Mesothelial cell of epicardium (in vitro differentiated cells): ENCODE measurements around the gene EEF1A2. TPM values are rescaled to one million over a fixed set of nuclear protein-coding genes. Genes with fewer than 3 reads are reported as not detected.

Source experiments
- DNase-seq, 2 experiments: peaks; one replicate each; pipeline ENCODE4 v3.0.0; 2021; ENCODE audit warnings: low spot score in 2 of 2; ENCODE audit not compliant: unreplicated experiment in 2 of 2
- H3K27ac Mint-ChIP-seq: 2 replicates; pipeline ENCODE4 v1.8.0; 2021; ENCODE audit warnings: mixed read lengths
- H3K27me3 Mint-ChIP-seq: 2 replicates; pipeline ENCODE4 v1.8.0; 2021; ENCODE audit warnings: low read depth, mixed read lengths
- H3K36me3 Mint-ChIP-seq: 2 replicates; pipeline ENCODE4 v1.8.0; 2021; ENCODE audit warnings: mixed read lengths
- H3K4me1 Mint-ChIP-seq: 2 replicates; pipeline ENCODE4 v1.8.0; 2021; ENCODE audit warnings: mixed read lengths
- H3K4me3 Mint-ChIP-seq: 2 replicates; pipeline ENCODE4 v1.8.0; 2021; ENCODE audit warnings: mild to moderate bottlenecking, moderate library complexity, mixed read lengths
- H3K9me3 Mint-ChIP-seq: 2 replicates; pipeline ENCODE4 v1.8.0; 2021; ENCODE audit warnings: mixed read lengths
- total RNA-seq: library from RNA; stranded (reverse); gene quantifications from 3 replicates; pipeline ENCODE4 v1.2.1, GENCODE V29; 2021
- TF ChIP-seq, protein P1 (sequence below): fragments of 200-600 bp; sonication (generic); IDR thresholded peaks from one replicate; pipeline ENCODE4 v1.5.0; 2021; ENCODE audit warnings: antibody characterized with exemption; ENCODE audit not compliant: unreplicated experiment

The EEF1A2 gene
- total RNA-seq, 1 donor from 2014 or later: 14.6 TPM

DNA sequence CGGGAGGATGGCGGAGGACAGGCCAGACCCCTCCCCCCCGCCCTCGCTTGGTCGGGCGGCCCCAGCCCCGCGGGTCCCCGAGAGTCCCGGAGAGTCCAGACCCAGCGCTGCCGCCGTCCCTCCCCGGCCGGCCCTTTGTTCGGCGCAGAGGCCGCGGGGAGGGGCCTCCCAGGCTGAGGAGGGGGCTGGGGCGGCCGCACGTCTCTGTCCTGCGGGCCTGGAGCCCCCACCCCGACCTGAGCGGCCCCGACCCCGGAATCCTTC lies 27.2 kb downstream of the EEF1A2 start:
- no peak overlapping the region for H3K4me3 Mint-ChIP-seq
- no peak for DNase-seq

DNA sequence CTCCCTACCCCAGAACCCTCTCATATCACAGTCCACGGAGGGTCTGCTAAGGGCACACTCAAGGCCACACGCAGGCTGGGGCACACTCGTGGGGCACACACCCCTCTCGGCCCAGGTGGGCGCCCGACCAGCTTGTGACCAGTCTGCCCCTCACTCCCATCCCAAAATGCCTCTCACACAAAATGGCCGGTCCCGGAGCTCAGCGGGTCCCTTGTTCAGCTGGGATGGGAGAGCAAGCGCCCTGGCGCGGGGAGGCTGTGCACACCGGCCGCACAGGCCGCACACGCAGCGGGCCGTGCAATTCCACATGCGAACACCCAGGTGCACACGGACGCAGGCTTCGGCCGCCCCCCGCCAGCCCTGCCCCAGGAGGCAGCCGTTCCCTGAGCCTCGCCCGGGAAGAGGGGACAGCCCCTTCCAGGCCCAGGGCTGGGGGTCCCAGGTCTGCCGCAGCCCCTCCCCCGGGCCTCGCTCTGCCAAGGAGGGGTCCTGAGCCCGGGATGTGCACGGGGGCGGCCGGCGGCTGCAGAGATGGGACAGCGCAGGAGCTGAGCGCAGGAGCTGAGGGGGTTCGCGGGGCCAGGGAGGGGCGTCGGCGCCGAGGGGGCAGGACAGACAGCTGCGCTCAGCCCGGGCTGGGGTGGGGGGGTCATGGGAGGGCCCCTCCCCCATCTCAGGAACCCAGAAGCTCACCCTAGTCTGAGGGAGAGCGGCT lies 27.7 kb downstream of the EEF1A2 start:
- TF ChIP-seq, protein P1, sequence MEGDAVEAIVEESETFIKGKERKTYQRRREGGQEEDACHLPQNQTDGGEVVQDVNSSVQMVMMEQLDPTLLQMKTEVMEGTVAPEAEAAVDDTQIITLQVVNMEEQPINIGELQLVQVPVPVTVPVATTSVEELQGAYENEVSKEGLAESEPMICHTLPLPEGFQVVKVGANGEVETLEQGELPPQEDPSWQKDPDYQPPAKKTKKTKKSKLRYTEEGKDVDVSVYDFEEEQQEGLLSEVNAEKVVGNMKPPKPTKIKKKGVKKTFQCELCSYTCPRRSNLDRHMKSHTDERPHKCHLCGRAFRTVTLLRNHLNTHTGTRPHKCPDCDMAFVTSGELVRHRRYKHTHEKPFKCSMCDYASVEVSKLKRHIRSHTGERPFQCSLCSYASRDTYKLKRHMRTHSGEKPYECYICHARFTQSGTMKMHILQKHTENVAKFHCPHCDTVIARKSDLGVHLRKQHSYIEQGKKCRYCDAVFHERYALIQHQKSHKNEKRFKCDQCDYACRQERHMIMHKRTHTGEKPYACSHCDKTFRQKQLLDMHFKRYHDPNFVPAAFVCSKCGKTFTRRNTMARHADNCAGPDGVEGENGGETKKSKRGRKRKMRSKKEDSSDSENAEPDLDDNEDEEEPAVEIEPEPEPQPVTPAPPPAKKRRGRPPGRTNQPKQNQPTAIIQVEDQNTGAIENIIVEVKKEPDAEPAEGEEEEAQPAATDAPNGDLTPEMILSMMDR: no peak

More for the DNA sequence above, 27.2 kb downstream of the EEF1A2 start:
- Mint-ChIP-seq H3K36me3 (no peaks in the 10 kb centered on the region), H3K9me3 (no peaks in the 10 kb centered on the region), H3K4me1 (peaks cover 3% of the 10 kb centered on the region), H3K27ac (no peak overlapping the region), H3K27me3 (peaks cover 83% of the 10 kb centered on the region)
- TF ChIP-seq, protein P1: no peak

DNA sequence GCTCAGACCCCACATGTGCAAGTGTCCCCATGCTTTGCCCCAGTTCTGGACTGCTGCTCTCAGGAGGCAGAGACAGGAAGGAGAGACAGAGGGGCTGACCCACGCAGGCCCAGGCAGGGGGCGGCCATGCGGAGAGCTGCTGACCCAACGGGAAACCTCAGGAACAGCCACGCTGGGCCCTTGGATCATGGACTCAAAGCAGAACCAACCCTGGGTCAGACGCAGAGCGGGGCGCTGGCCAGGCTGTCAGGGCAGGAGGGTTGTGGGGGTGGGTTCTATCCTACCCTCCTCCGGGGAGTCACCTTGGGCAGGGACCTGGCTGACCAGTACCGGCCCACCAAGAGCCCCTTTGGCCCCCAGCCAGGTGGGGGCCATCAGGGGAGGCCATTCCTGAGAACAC lies 28.5 kb downstream of the EEF1A2 start:
- Mint-ChIP-seq H3K4me1 (peaks cover 3% of the 10 kb centered on the region), H3K36me3 (no peaks in the 10 kb centered on the region), H3K4me3 (peak overlapping the region; percentile 51), H3K9me3 (no peaks in the 10 kb centered on the region), H3K27me3 (peaks cover 77% of the 10 kb centered on the region), H3K27ac (no peak overlapping the region)
- DNase-seq: no peak
- TF ChIP-seq, protein P1: no peak

More for the DNA sequence above, 27.7 kb downstream of the EEF1A2 start:
- peak overlapping the region; percentile 38 for H3K4me3 Mint-ChIP-seq
- H3K36me3 Mint-ChIP-seq: no peaks in the 10 kb centered on the region
- no peaks in the 10 kb centered on the region for H3K9me3 Mint-ChIP-seq
- H3K4me1 Mint-ChIP-seq: peaks cover 3% of the 10 kb centered on the region
- DNase-seq: no peak
- no peak overlapping the region for H3K27ac Mint-ChIP-seq
- H3K27me3 Mint-ChIP-seq: peaks cover 81% of the 10 kb centered on the region

DNA sequence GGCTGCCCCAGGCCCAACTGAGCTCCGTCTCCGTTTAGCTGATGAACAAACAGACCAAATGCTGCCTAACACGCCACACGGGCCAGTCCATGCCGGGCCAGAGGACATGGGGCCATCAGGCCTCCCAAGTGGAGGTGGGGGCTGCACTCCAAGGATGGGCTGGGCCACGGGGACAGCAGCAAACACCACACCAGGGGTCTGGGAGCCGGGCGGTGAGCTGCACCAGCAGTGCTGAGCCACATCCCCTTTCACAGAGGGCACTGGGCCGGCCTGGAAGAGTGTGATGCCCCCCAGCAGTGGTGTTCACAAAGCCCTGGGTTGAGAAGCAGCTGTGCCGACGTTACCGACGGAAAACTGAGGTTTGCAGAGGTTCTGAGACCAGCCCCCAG lies 29.2 kb downstream of the EEF1A2 start:
- H3K4me3 Mint-ChIP-seq: no peak overlapping the region
- H3K4me1 Mint-ChIP-seq: peaks cover 3% of the 10 kb centered on the region
- no peaks in the 10 kb centered on the region for H3K9me3 Mint-ChIP-seq
- no peak overlapping the region for H3K27ac Mint-ChIP-seq
- H3K36me3 Mint-ChIP-seq: no peaks in the 10 kb centered on the region
- peaks cover 76% of the 10 kb centered on the region for H3K27me3 Mint-ChIP-seq
- TF ChIP-seq, protein P1: no peak
- DNase-seq: no peak

DNA sequence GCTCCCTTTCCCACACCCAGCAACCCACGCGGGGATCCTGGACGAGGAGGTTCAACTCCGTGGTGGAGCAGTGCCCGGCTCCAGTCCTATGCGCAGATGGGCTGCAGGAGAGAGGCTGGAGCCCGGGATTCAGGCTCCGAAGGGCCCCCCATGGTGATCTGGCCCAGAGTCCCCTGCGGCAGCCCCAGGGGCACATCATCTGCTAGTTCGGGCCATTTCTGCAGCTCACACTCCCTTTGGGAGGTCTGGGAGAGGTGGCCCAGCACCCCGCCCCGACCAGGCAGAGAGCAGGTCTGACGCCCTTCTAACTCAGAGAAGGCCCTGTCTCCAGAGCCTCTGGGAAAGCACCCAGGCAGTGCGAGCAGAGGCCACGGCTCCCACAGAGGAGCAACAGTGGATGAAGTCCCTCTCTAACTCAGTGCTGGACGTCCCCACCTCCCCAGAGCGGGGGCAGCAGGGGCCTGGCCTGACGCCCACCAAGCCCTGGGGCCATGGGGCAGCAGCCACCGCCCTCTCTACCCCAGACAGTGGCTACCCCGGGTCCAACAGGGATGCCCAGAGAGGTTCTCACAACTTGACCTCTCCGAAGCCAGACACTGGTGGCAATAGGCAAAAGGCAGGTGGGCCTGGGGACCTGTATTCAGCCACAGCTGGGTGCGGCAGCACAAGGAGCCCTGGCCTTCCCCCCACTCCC lies 29.7 kb downstream of the EEF1A2 start:
- Mint-ChIP-seq H3K27me3 (peaks cover 76% of the 10 kb centered on the region), H3K27ac (no peak overlapping the region), H3K4me1 (peaks cover 3% of the 10 kb centered on the region), H3K9me3 (no peaks in the 10 kb centered on the region), H3K36me3 (no peaks in the 10 kb centered on the region), H3K4me3 (no peak overlapping the region)
- TF ChIP-seq, protein P1: no peak
- no peak for DNase-seq
